CD4-positive, alpha-beta memory T cell (primary cell): Measurements from ENCODE around the gene TPX2. TPM values are rescaled to one million over a fixed set of nuclear protein-coding genes. Genes with fewer than 3 reads are reported as not detected.

Experiments used
- CTCF ChIA-PET: fragments of 350-600 bp; sonication (Branson Sonifier 250); formaldehyde crosslinking; loops from one replicate; lab custom pipeline; 2021; ENCODE audit warnings: inconsistent platforms; ENCODE audit not compliant: partially characterized antibody; lab: Charles Lee
- POLR2A ChIA-PET: fragments of 350-600 bp; sonication (Branson Sonifier 250); formaldehyde crosslinking; loops from one replicate; lab custom pipeline; 2021; ENCODE audit not compliant: partially characterized antibody; lab: Charles Lee
- DNase-seq, 5 donors: peaks; one replicate each; pipeline versions ENCODE4 v3.0.0 to v3.0.0-alpha.2; 2020 to 2022; ENCODE audit warnings: mixed read lengths in 1 of 5
- H3K27ac ChIP-seq: one replicate; pipeline ENCODE4 v1.7.0; 2013; ENCODE audit warnings: low read depth, low read length
- H3K27me3 ChIP-seq: 2 replicates; pipeline ENCODE4 v1.7.0; 2013; ENCODE audit warnings: mild to moderate bottlenecking, low read length, moderate library complexity; ENCODE audit not compliant: insufficient read depth
- H3K36me3 ChIP-seq: 2 replicates; pipeline ENCODE4 v1.7.0; 2013; ENCODE audit warnings: mild to moderate bottlenecking, low read length, moderate library complexity; ENCODE audit not compliant: insufficient read depth
- H3K4me1 ChIP-seq: 2 replicates; pipeline ENCODE4 v1.7.0; 2013; ENCODE audit warnings: mild to moderate bottlenecking, low read length, moderate library complexity; ENCODE audit not compliant: insufficient read depth
- H3K4me3 ChIP-seq, 2 donors: one replicate each; pipeline ENCODE4 v1.7.0; 2013; ENCODE audit warnings: low read length in 2 of 2, mild to moderate bottlenecking in 1 of 2
- H3K9me3 ChIP-seq, 2 donors: one replicate each; pipeline ENCODE4 v1.7.0; 2013; ENCODE audit warnings: low read length in 2 of 2, control low read depth in 1 of 2; ENCODE audit not compliant: control insufficient read depth in 1 of 2
- H3K27ac Mint-ChIP-seq, 7 donors: one replicate each; pipeline ENCODE4 v1.8.0; 2020 to 2021; ENCODE audit warnings: mixed read lengths in 7 of 7, mild to moderate bottlenecking in 6 of 7, inconsistent platforms in 3 of 7, moderate library complexity in 3 of 7
- H3K27me3 Mint-ChIP-seq, 2 donors: one replicate each; pipeline ENCODE4 v1.8.0; 2020 to 2021; ENCODE audit warnings: mixed read lengths in 2 of 2
- H3K36me3 Mint-ChIP-seq, 2 donors: one replicate each; pipeline ENCODE4 v1.8.0; 2020 to 2021; ENCODE audit warnings: mixed read lengths in 2 of 2, inconsistent platforms in 1 of 2, mild to moderate bottlenecking in 1 of 2
- H3K4me1 Mint-ChIP-seq, 4 donors: one replicate each; pipeline ENCODE4 v1.8.0; 2020 to 2021; ENCODE audit warnings: mixed read lengths in 4 of 4, mild to moderate bottlenecking in 1 of 4
- H3K4me3 Mint-ChIP-seq, 8 donors: one replicate each; pipeline ENCODE4 v1.8.0; 2020 to 2021; ENCODE audit warnings: mixed read lengths in 8 of 8, mild to moderate bottlenecking in 7 of 8, moderate library complexity in 6 of 8, inconsistent platforms in 3 of 8
- H3K9me3 Mint-ChIP-seq, 8 donors: one replicate each; pipeline ENCODE4 v1.8.0; 2020 to 2021; ENCODE audit warnings: mixed read lengths in 8 of 8, mild to moderate bottlenecking in 5 of 8, inconsistent platforms in 3 of 8, moderate library complexity in 1 of 8
- intact Hi-C: fragments of 100-400 bp; cut with micrococcal nuclease; formaldehyde crosslinking; loops from one replicate; pipeline ENCODE4 v1.15.1; 2023
- polyA plus RNA-seq, 2 donors: library from polyadenylated mRNA; unstranded; fragments of 300-500 nt; fragmentation: Illumina TruSeq; gene quantifications; one replicate each; pipeline ENCODE4 v1.2.3, GENCODE V29; 2021
- total RNA-seq, 2 experiments: library from RNA; stranded (reverse); gene quantifications; one replicate each; pipeline ENCODE4 v1.2.3, GENCODE V29; 2021

Gene TPX2
- total and polyA plus RNA-seq, 4 experiments from 2014 or later: 0.30 to 0.85 (median 0.60) TPM

GRCh38 chr20:31803552-31804291, 64.6 kb downstream of the TPX2 start:
- Mint-ChIP-seq H3K9me3 (no peaks in the 10 kb centered on the region), H3K27ac (peak overlapping the region in 4 of 7 donors; percentile 29 to 62 (median 41)), H3K36me3 (no peaks in the 10 kb centered on the region), H3K27me3 (no peaks in the 10 kb centered on the region), H3K4me3 (peak overlapping the region in 4 of 8 donors; percentile 21 to 47 (median 32)), H3K4me1 (peaks cover 12 to 18% (median 13%) of the 10 kb centered on the region in 4 donors)
- H3K36me3 ChIP-seq: no peaks in the 10 kb centered on the region
- intact Hi-C loops: no loop called here
- no peaks in the 10 kb centered on the region for H3K9me3 ChIP-seq
- H3K27me3 ChIP-seq: no peaks in the 10 kb centered on the region
- peaks cover 14% of the 10 kb centered on the region for H3K4me1 ChIP-seq
- ChIA-PET POLR2A (no interaction called here), CTCF (no interaction called here)
- peak in 1 of 5 donors; percentile 11 for DNase-seq
- no peak overlapping the region for H3K4me3 ChIP-seq
- H3K27ac ChIP-seq: no peak overlapping the region

- Mint-ChIP-seq H3K27ac (peak overlapping the region in 1 of 7 donors; percentile 3), H3K4me1 (peaks cover 12 to 18% (median 13%) of the 10 kb centered on the region in 4 donors), H3K9me3 (no peaks in the 10 kb centered on the region), H3K36me3 (no peaks in the 10 kb centered on the region), H3K4me3 (no peak overlapping the region), H3K27me3 (no peaks in the 10 kb centered on the region)
- no peak for DNase-seq
- Histone ChIP-seq H3K27ac (no peak overlapping the region), H3K4me3 (no peak overlapping the region), H3K4me1 (peaks cover 14% of the 10 kb centered on the region), H3K27me3 (no peaks in the 10 kb centered on the region), H3K36me3 (no peaks in the 10 kb centered on the region), H3K9me3 (no peaks in the 10 kb centered on the region)
- CTCF ChIA-PET: interaction anchor here (0.7 to 2.8 kb wide), 5 partner anchors 11 to 146 kb away, joined by 3 to 9 read pairs (median 3); no protein-coding TSS in a partner anchor
- intact Hi-C loops: no loop called here
- POLR2A ChIA-PET: no interaction called here
Observed at GRCh38 chr20:31806564-31807355, 67.7 kb downstream of the TPX2 start.

- H3K4me1 ChIP-seq: peaks cover 9% of the 10 kb centered on the region
- Mint-ChIP-seq H3K27me3 (no peaks in the 10 kb centered on the region), H3K4me3 (no peak overlapping the region), H3K27ac (no peak overlapping the region), H3K4me1 (peaks cover 9 to 15% (median 10%) of the 10 kb centered on the region in 4 donors), H3K9me3 (no peaks in the 10 kb centered on the region), H3K36me3 (no peaks in the 10 kb centered on the region)
- ChIA-PET CTCF (interaction anchor here (0.7 to 2.8 kb wide), 5 partner anchors 11 to 143 kb away, joined by 3 to 9 read pairs (median 4); partner anchors contain the start of gene PDRG1), POLR2A (no interaction called here)
- no peaks in the 10 kb centered on the region for H3K9me3 ChIP-seq
- DNase-seq: no peak
- intact Hi-C loops: no loop called here
- H3K27ac ChIP-seq: no peak overlapping the region
- H3K4me3 ChIP-seq: no peak overlapping the region
- H3K36me3 ChIP-seq: no peaks in the 10 kb centered on the region
- H3K27me3 ChIP-seq: no peaks in the 10 kb centered on the region
Observed at GRCh38 chr20:31808481-31808880, 69.4 kb downstream of the TPX2 start.

- Mint-ChIP-seq H3K4me1 (peaks cover 0 to 3% (median 0%) of the 10 kb centered on the region in 4 donors), H3K27ac (no peak overlapping the region), H3K9me3 (no peaks in the 10 kb centered on the region), H3K27me3 (no peaks in the 10 kb centered on the region), H3K4me3 (no peak overlapping the region), H3K36me3 (no peaks in the 10 kb centered on the region)
- Histone ChIP-seq H3K36me3 (no peaks in the 10 kb centered on the region), H3K4me1 (no peaks in the 10 kb centered on the region), H3K27me3 (no peaks in the 10 kb centered on the region), H3K4me3 (no peak overlapping the region), H3K27ac (no peak overlapping the region), H3K9me3 (no peaks in the 10 kb centered on the region)
- intact Hi-C loops: no loop called here
- ChIA-PET CTCF (no interaction called here), POLR2A (no interaction called here)
- DNase-seq: no peak
Observed at GRCh38 chr20:31809661-31810060, 70.6 kb downstream of the TPX2 start.

- no peak for DNase-seq
- Histone ChIP-seq H3K4me1 (no peaks in the 10 kb centered on the region), H3K9me3 (no peaks in the 10 kb centered on the region), H3K4me3 (no peak overlapping the region), H3K27me3 (no peaks in the 10 kb centered on the region), H3K36me3 (no peaks in the 10 kb centered on the region), H3K27ac (no peak overlapping the region)
- Mint-ChIP-seq H3K27me3 (no peaks in the 10 kb centered on the region), H3K4me1 (peaks cover 0 to under 1% (median 0%) of the 10 kb centered on the region in 4 donors), H3K9me3 (no peaks in the 10 kb centered on the region), H3K4me3 (no peak overlapping the region), H3K27ac (no peak overlapping the region), H3K36me3 (no peaks in the 10 kb centered on the region)
- ChIA-PET POLR2A (no interaction called here), CTCF (interaction anchor here (1.7 kb wide), 1 partner anchor 39 kb away, joined by 4 read pairs; no protein-coding TSS in a partner anchor)
- intact Hi-C loops: no loop called here
Observed at GRCh38 chr20:31811198-31811597, 72.1 kb downstream of the TPX2 start.

- Histone ChIP-seq H3K27ac (no peak overlapping the region), H3K4me3 (no peak overlapping the region), H3K36me3 (no peaks in the 10 kb centered on the region), H3K27me3 (no peaks in the 10 kb centered on the region), H3K4me1 (no peaks in the 10 kb centered on the region), H3K9me3 (no peaks in the 10 kb centered on the region)
- H3K9me3 Mint-ChIP-seq: no peaks in the 10 kb centered on the region
- POLR2A ChIA-PET: no interaction called here
- intact Hi-C loops: no loop called here
- DNase-seq: no peak
- H3K4me3 Mint-ChIP-seq: no peak overlapping the region
- CTCF ChIA-PET: interaction anchor here (1.0 to 1.7 kb wide), 2 partner anchors 11 to 38 kb away, joined by 3 to 4 read pairs; no protein-coding TSS in a partner anchor
- H3K36me3 Mint-ChIP-seq: no peaks in the 10 kb centered on the region
- no peak overlapping the region for H3K27ac Mint-ChIP-seq
- no peaks in the 10 kb centered on the region for H3K4me1 Mint-ChIP-seq
- no peaks in the 10 kb centered on the region for H3K27me3 Mint-ChIP-seq
Observed at GRCh38 chr20:31811796-31812728, 73.0 kb downstream of the TPX2 start.
